Memory B cell (primary cell): ENCODE data around the gene HSF4.
"Not testable (repeated sequence)": the region's sequence is repeated elsewhere in the genome, so short reads cannot be mapped to it uniquely, and the experiment has no call there.

ENCODE experiments used
- ATAC-seq: fragments of 150-1000 bp; cut with Tn5 transposase; 2 replicates; pipeline ENCODE4 v1.10.0; 2021; ENCODE audit warnings: low read depth, mild to moderate bottlenecking, moderate library complexity
- DNase-seq, 2 donors: peaks; one replicate each; pipeline ENCODE4 v3.0.0; 2022; ENCODE audit warnings: low spot score in 2 of 2
- H3K27ac Mint-ChIP-seq: one replicate; pipeline ENCODE4 v1.8.0; 2022; ENCODE audit warnings: mild to moderate bottlenecking, moderate library complexity, mixed read lengths
- H3K27me3 Mint-ChIP-seq: one replicate; pipeline ENCODE4 v1.8.0; 2022; ENCODE audit warnings: mixed read lengths
- H3K36me3 Mint-ChIP-seq: one replicate; pipeline ENCODE4 v1.8.0; 2022; ENCODE audit warnings: mild to moderate bottlenecking, mixed read lengths
- H3K4me1 Mint-ChIP-seq: one replicate; pipeline ENCODE4 v1.8.0; 2022; ENCODE audit warnings: mixed read lengths
- H3K4me3 Mint-ChIP-seq: one replicate; pipeline ENCODE4 v1.8.0; 2022; ENCODE audit warnings: mild to moderate bottlenecking, moderate library complexity, mixed read lengths
- H3K9me3 Mint-ChIP-seq: one replicate; pipeline ENCODE4 v1.8.0; 2022; ENCODE audit warnings: mixed read lengths

The HSF4 gene

DNA sequence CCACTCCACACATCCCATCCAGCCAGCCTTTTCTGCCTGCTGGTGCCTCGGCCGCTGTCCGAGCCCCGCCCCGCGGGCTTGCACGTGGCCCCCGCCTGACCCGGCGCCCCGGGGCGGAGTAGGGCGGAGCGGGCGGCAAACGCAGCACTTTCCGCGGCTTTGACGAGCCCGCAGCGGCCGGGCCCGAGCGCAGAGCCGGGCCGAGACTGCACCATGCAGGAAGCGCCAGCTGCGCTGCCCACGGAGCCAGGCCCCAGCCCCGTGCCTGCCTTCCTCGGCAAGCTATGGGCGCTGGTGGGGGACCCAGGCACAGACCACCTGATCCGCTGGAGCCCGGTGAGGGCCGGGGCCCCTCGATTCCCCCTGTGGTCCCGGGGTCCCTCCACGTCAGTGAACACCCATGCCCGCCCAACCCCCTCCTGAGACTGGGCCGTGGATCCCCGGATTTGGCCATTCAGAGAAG lies at the start of gene HSF4:
HSF4 (plus strand) TSS at position 147 of the 463 bp plus-strand sequence; CDS start at position 214, 67 bp downstream.
- Mint-ChIP-seq H3K27me3 (peaks cover 20% of the 10 kb centered on the region), H3K27ac (no peak within 1 kb of the TSS), H3K36me3 (peaks cover 2% of the 10 kb centered on the region), H3K9me3 (no peaks in the 10 kb centered on the region), H3K4me1 (peaks cover 15% of the 10 kb centered on the region), H3K4me3 (peak within 1 kb of the TSS; percentile 54)
- ATAC-seq (no peak), DNase-seq (no peak)

DNA sequence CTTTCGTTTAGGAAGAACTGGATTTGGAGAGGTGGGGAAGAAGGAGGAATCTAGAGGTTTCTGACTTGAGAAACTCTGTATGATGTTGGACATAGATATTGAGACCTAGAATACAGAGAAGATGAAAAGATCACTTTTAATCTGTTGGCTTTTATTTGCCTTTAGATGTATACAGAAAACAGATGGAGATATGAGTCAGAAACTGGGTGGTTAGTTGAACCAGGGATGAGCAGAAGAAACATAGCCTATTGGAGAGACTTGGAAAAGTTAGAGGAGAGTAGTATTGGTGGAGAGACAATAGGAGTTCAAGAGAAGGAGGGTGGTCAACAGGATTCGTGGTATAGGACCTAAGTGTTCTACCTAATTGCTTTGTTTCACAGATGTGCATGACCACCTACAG lies 49.8 kb upstream of the HSF4 start:
- Mint-ChIP-seq H3K4me1 (peaks cover 20% of the 10 kb centered on the region), H3K9me3 (no peaks in the 10 kb centered on the region), H3K36me3 (peaks cover 5% of the 10 kb centered on the region), H3K4me3 (no peak overlapping the region), H3K27me3 (no peaks in the 10 kb centered on the region), H3K27ac (no peak overlapping the region)
- ATAC-seq = no peak
- DNase-seq = no peak

DNA sequence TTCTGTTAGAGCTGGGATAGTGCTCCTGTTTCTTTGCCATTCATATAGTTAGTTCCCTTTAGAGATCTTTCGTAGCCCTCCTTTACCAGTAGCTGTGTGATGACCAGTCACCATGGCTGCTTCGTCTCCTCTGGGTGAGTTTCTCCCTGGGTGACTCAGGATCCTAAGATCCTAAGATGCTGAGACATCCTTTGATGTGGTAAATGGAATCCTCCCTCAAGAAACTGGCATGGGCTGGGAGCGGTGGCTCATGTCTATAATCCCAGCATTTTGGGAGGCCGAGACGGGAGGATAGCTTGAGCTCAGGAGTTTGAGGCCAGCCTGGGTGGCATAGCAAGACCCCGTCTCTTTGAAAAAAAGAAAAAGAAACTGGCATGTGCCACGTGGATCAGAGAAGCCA lies 48.9 kb upstream of the HSF4 start:
- Mint-ChIP-seq H3K9me3 (no peaks in the 10 kb centered on the region), H3K27ac (no peak overlapping the region), H3K27me3 (no peaks in the 10 kb centered on the region), H3K4me1 (peaks cover 17% of the 10 kb centered on the region), H3K36me3 (peaks cover 5% of the 10 kb centered on the region), H3K4me3 (no peak overlapping the region)
- DNase-seq (no peak), ATAC-seq (no peak)

DNA sequence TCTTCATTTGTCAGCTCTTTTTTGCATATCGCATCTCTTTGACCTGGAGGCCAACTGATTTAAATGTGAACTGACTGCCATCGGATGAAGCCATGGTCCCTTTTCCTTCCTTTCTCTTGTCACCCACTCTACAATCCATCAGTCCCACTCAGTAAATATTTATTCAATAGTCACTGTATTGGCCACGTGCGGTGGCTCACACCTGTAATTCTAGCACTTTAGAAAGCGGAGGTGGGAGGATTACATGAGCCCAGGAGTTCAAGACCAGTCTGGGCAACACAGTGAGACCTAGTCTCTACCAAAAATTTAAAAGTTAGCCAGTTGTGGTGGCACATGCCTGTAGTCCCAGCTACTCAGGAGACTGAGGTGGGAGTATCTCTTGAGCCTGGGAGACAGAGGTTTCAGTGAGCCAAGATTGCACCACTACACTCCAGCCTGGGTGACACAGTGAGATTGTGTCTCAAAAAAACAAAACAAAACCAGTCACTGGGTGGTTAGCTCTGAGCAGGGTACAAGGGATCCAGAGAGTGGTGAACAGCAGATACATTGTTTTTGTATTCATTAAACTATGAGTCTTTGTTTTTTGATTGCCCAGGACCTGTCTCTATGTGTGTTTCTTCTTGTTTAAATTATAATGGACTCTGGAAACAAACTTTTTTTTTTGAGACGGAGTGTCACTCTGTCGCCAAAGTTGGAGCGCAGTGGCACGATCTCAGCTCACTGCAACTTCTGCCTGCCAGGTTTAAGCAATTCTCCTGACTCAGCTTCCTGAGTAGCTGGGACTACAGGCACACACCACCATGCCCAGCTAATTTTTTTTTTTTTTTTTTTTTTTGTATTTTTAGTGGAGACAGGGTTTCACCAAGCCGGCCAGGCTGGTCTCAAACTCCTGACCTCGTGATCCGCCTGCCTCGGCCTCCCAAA lies 47.9 kb upstream of the HSF4 start:
- no peak for ATAC-seq
- no peak for DNase-seq
- Mint-ChIP-seq H3K9me3 (no peaks in the 10 kb centered on the region), H3K36me3 (peaks cover 9% of the 10 kb centered on the region), H3K27me3 (no peaks in the 10 kb centered on the region), H3K4me1 (peaks cover 11% of the 10 kb centered on the region), H3K4me3 (no peak overlapping the region), H3K27ac (no peak overlapping the region)

DNA sequence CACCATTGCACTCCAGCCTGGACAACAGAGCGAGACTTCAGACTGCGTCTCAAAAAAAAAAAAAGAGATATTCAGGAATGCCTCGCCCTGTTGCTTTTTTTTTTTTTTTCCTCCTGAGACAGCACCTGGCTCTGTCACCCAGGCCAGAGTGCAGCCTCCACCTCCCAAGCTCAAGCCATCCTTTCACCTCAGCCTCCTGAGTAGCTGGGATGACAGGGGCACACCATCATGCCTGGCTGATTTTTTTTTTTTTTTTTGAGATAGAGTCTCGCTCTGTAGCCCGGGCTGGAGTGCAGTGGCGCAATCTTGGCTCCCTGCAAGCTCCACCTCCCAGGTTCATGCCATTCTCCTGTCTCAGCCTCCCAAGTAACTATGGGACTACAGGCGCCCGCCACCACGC lies 46.8 kb upstream of the HSF4 start:
- H3K27me3 Mint-ChIP-seq = no peaks in the 10 kb centered on the region
- ATAC-seq (no peak), DNase-seq (no peak)
- no peak overlapping the region for H3K27ac Mint-ChIP-seq
- no peaks in the 10 kb centered on the region for H3K9me3 Mint-ChIP-seq
- H3K4me1 Mint-ChIP-seq = peaks cover 9% of the 10 kb centered on the region
- H3K4me3 Mint-ChIP-seq = no peak overlapping the region
- peaks cover 9% of the 10 kb centered on the region for H3K36me3 Mint-ChIP-seq

DNA sequence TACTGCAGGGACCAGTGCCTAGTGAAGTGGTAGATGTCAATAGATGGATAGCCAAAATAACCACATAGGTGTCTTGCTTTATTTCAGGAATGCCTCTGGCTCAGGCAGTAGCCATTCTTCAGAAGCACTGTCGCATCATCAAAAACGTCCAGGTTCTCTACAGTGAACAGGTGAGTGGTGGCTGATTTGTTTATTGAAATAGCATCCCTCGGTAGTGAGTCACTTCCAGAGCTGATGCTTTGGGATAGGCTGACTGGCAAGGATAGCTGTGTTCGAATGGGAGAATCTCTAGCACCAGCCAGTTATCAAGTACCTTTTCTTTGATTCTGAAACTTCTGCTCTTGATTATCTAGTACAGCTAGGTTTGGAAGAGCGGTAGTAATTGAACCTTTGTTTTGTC lies 44.5 kb upstream of the HSF4 start:
- DNase-seq (no peak), ATAC-seq (no peak)
- H3K27ac Mint-ChIP-seq = no peak overlapping the region
- H3K36me3 Mint-ChIP-seq = peaks cover 12% of the 10 kb centered on the region
- peaks cover 6% of the 10 kb centered on the region for H3K4me1 Mint-ChIP-seq
- no peak overlapping the region for H3K4me3 Mint-ChIP-seq
- H3K27me3 Mint-ChIP-seq = no peaks in the 10 kb centered on the region
- H3K9me3 Mint-ChIP-seq = no peaks in the 10 kb centered on the region

GRCh38 chr16:67122799-67123198 lies 41.7 kb upstream of the HSF4 start:
- DNase-seq, H3K27ac Mint-ChIP-seq, H3K4me1 Mint-ChIP-seq, H3K27me3 Mint-ChIP-seq, H3K4me3 Mint-ChIP-seq, H3K9me3 Mint-ChIP-seq, ATAC-seq: not testable (repeated sequence)
- H3K36me3 Mint-ChIP-seq = peaks cover 19% of the 10 kb centered on the region

GRCh38 chr16:67128417-67128816 lies 36.1 kb upstream of the HSF4 start:
- H3K9me3 Mint-ChIP-seq = no peaks in the 10 kb centered on the region

DNA sequence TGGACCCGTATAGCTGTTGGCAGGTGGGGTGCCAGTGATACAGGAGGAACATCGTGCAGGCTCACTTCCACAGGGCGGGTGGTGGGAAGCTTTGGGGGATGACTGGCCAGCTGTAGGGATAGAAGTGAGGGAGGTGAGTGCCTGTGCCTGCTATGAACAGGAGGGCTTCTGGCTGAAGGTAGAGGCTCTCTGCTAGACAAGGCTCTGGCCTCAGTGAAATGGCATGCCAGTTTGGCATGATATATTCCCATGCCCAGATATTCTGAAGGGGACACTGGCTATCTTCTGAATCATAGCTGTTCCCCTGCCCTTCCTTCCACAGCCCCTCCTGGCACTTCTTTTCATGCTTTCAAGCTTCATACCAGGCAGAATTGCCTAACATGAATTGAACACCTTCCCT lies 35.7 kb upstream of the HSF4 start:
- Mint-ChIP-seq H3K4me1 (no peaks in the 10 kb centered on the region), H3K36me3 (peaks cover 29% of the 10 kb centered on the region), H3K27me3 (no peaks in the 10 kb centered on the region), H3K4me3 (no peak overlapping the region), H3K27ac (no peak overlapping the region), H3K9me3 (no peaks in the 10 kb centered on the region)
- DNase-seq = no peak
- ATAC-seq = no peak

More at GRCh38 chr16:67128417-67128816, 36.1 kb upstream of the HSF4 start:
- ATAC-seq (no peak), DNase-seq (no peak)
- Mint-ChIP-seq H3K4me3 (no peak overlapping the region), H3K4me1 (no peaks in the 10 kb centered on the region), H3K27me3 (no peaks in the 10 kb centered on the region), H3K36me3 (peaks cover 32% of the 10 kb centered on the region), H3K27ac (no peak overlapping the region)

DNA sequence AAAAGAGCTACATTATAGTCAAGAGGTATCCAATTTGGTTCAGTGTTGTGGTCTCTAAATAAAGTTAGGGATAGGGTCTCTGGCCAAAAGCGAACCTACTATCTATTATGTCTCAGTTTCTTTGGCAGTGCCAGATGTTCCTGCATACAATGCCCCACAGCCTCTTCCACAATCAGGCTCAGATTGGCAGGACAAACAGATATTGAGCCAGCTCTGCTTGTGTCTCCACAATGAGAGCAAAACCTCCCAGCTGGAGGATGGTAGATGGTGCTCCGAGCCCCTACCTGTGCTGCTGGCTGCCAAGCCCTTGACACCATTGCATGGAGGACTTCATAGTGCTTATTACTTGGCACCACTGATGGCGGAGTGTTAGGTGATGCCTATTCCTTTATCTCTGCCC lies 35.1 kb upstream of the HSF4 start:
- H3K4me1 Mint-ChIP-seq = no peaks in the 10 kb centered on the region
- no peaks in the 10 kb centered on the region for H3K9me3 Mint-ChIP-seq
- peaks cover 29% of the 10 kb centered on the region for H3K36me3 Mint-ChIP-seq
- no peaks in the 10 kb centered on the region for H3K27me3 Mint-ChIP-seq
- ATAC-seq = no peak
- DNase-seq = no peak
- no peak overlapping the region for H3K27ac Mint-ChIP-seq
- H3K4me3 Mint-ChIP-seq = no peak overlapping the region

DNA sequence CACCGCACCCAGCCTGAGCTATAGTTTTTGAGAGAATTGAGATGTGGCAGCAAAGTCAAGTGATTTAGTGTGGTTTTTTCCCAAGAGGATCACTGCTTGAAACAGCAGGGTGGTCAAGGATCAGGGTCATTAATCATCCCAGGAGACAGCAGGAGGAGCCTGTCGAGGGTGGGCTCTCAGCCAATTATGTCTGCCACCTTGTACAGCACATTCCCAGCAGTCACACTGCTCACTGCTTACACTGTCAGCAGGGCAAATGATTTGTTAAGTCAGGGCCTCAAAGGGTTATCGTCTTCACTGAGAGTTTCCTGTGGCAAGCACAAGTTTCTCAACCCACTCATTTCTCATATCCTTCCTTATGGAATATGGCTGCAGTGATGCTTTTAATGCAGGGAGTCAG lies 26.9 kb upstream of the HSF4 start:
- ATAC-seq (no peak), DNase-seq (no peak)
- Mint-ChIP-seq H3K27ac (no peak overlapping the region), H3K27me3 (no peaks in the 10 kb centered on the region), H3K36me3 (peaks cover 29% of the 10 kb centered on the region), H3K4me3 (no peak overlapping the region), H3K9me3 (no peaks in the 10 kb centered on the region), H3K4me1 (no peaks in the 10 kb centered on the region)

DNA sequence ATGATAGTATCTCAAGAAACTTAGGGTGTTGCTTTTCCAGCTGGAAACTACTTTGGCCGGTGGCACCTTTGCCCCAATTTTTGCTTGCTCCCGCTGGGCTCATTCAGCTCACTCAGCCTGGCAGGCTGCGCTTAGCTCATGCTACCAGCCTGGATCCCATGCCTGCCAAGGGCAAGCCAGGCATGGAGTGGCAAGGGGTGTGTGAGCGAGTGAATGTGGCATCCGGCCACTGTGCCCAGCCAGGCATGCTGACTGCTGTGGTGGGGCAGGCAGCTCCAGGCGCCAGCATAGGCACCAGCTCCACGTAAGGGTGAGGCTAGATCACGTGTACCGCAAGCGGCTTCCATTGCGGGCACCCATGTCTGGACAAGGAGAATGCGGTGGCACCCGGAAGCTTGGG lies 23.2 kb upstream of the HSF4 start:
- H3K4me3 Mint-ChIP-seq = no peak overlapping the region
- H3K4me1 Mint-ChIP-seq = no peaks in the 10 kb centered on the region
- H3K27ac Mint-ChIP-seq = no peak overlapping the region
- ATAC-seq (no peak), DNase-seq (no peak)
- no peaks in the 10 kb centered on the region for H3K9me3 Mint-ChIP-seq
- no peaks in the 10 kb centered on the region for H3K27me3 Mint-ChIP-seq
- peaks cover 49% of the 10 kb centered on the region for H3K36me3 Mint-ChIP-seq

GRCh38 chr16:67142342-67142741 lies 22.2 kb upstream of the HSF4 start:
- Mint-ChIP-seq H3K4me1 (no peaks in the 10 kb centered on the region), H3K9me3 (no peaks in the 10 kb centered on the region), H3K4me3 (no peak overlapping the region), H3K36me3 (peaks cover 56% of the 10 kb centered on the region), H3K27ac (no peak overlapping the region), H3K27me3 (no peaks in the 10 kb centered on the region)
- DNase-seq (no peak), ATAC-seq (no peak)

- peaks cover 14% of the 10 kb centered on the region for H3K27me3 Mint-ChIP-seq
- peaks cover 61% of the 10 kb centered on the region for H3K36me3 Mint-ChIP-seq
- ATAC-seq (no peak), DNase-seq (no peak)
- no peak overlapping the region for H3K27ac Mint-ChIP-seq
- peaks cover 3% of the 10 kb centered on the region for H3K4me1 Mint-ChIP-seq
- H3K9me3 Mint-ChIP-seq = no peaks in the 10 kb centered on the region
- H3K4me3 Mint-ChIP-seq = no peak overlapping the region
Measured at GRCh38 chr16:67144943-67145342, 19.6 kb upstream of the HSF4 start.

DNA sequence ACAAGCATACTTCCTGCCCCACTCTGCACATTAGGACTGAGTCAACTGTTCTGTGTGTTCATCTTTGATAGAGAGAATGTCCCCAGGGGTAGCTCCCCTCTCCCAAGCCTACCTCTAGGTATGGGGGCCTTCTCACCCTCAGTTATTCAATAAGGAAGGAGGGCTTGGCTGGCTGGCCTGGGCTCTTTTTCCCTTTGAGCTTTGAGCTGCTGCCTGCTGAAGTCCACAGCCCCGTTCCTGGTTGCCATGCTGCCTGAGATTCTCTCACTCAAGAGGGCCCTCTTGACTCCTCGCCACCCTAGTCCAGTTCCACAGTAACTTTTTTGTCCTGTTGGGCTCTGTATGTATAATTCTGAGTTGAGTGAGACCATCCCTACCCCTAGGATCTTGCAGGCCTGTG lies 18.8 kb upstream of the HSF4 start:
- DNase-seq = no peak
- Mint-ChIP-seq H3K4me1 (peaks cover 3% of the 10 kb centered on the region), H3K27me3 (peaks cover 14% of the 10 kb centered on the region), H3K27ac (no peak overlapping the region), H3K9me3 (no peaks in the 10 kb centered on the region), H3K4me3 (no peak overlapping the region), H3K36me3 (peaks cover 56% of the 10 kb centered on the region)
- ATAC-seq = no peak
